ENCODE measurements around the gene SEMA5A.

GRCh38 chr5:9046756-9047481 lies 499.0 kb downstream of the SEMA5A start:
- TF ChIP-seq CTCF (IDR thresholded peaks at IDR 0.05) = no peak
- no peak for TF ChIP-seq POLR2A (IDR thresholded peaks at IDR 0.05)
